HCT116 (cell line): Measurements from ENCODE around the gene TMEM164. TPM values are rescaled to one million over a fixed set of nuclear protein-coding genes. Genes with fewer than 3 reads are reported as not detected.
"Not testable (repeated sequence)": the region's sequence is repeated elsewhere in the genome, so short reads cannot be mapped to it uniquely, and the experiment has no call there.

Experiments used
- ATAC-seq: fragments of 200-7000 bp; cut with Tn5 transposase; 2 replicates; pipeline ENCODE4 v1.9.1; 2020; ENCODE audit warnings: mild to moderate bottlenecking, moderate library complexity
- BruUV-seq: library from RNA; stranded (reverse); fragments of 400-500 nt; replicated peaks from 2 replicates; lab custom pipeline; 2021; lab: Mats Ljungman, UMichigan
- CTCF ChIA-PET: fragments of 300-600 bp; sonication (Branson Sonifier 250); formaldehyde crosslinking; loops from one replicate; lab custom pipeline; 2021; ENCODE audit warnings: antibody characterized with exemption; lab: Charles Lee
- POLR2A ChIA-PET: fragments of 300-600, 350-600 bp; sonication (Branson Sonifier 250); formaldehyde crosslinking; loops from one replicate; lab custom pipeline; 2021; ENCODE audit warnings: antibody characterized with exemption; lab: Charles Lee
- RAD21 ChIA-PET, 2 experiments: fragments of 300-600 bp; sonication (Branson Sonifier 250); formaldehyde crosslinking; loops; one replicate each; lab custom pipeline; 2023; ENCODE audit warnings: low total read pairs in 2 of 2; ENCODE audit not compliant: uncharacterized antibody in 2 of 2, unreplicated experiment in 2 of 2, low non-redundant PET in 1 of 2; lab: Charles Lee
- DNase-seq: peaks from one replicate; pipeline ENCODE4 v3.0.0-alpha.2; 2010; ENCODE audit warnings: low read depth, low spot score
- H2AFZ ChIP-seq: fragments of 200-600 bp; shearing (Covaris generic), sonication (generic); 2 replicates; pipeline ENCODE4 v1.6.1; 2017; ENCODE audit warnings: low read depth, mixed run types, mixed read lengths, antibody characterized with exemption, low read length; ENCODE audit not compliant: poor library complexity, severe bottlenecking
- H3K27ac ChIP-seq: 2 replicates; pipeline ENCODE4 v1.5.1; 2012; ENCODE audit warnings: low read depth, low read length
- H3K27me3 ChIP-seq: fragments of 200-600 bp; sonication (generic); 2 replicates; pipeline ENCODE4 v1.6.1; 2016; ENCODE audit warnings: mixed run types, low read length, mixed read lengths; ENCODE audit not compliant: insufficient read depth
- H3K36me3 ChIP-seq, 2 experiments: fragments of 200-500 bp in 1 of 2; fragments of 200-600 bp in 1 of 2; sonication (Bioruptor generic) in 1 of 2; sonication (generic) in 1 of 2; 2 replicates each; pipeline versions ENCODE4 v1.5.1 to v1.6.1; 2014 to 2016; ENCODE audit warnings: low read length in 2 of 2, inconsistent platforms in 1 of 2, mixed read lengths in 1 of 2, mixed run types in 1 of 2; ENCODE audit not compliant: insufficient read depth in 2 of 2, control insufficient read depth in 1 of 2
- H3K4me1 ChIP-seq, 2 experiments: fragments of 200-600 bp in 1 of 2; sonication (generic) in 1 of 2; 2 replicates each; pipeline versions ENCODE4 v1.5.1 to v1.6.1; 2012 to 2017; ENCODE audit warnings: low read length in 2 of 2, inconsistent platforms in 1 of 2, mild to moderate bottlenecking in 1 of 2, mixed read lengths in 1 of 2, mixed run types in 1 of 2, moderate library complexity in 1 of 2; ENCODE audit not compliant: insufficient read depth in 2 of 2, control insufficient read depth in 1 of 2
- H3K4me2 ChIP-seq: fragments of 200-600 bp; sonication (generic); 2 replicates; pipeline ENCODE4 v1.6.1; 2017; ENCODE audit warnings: mixed run types, low read length, mixed read lengths
- H3K4me3 ChIP-seq, 2 experiments: fragments of 200-600 bp in 1 of 2; sonication (generic) in 1 of 2; replicated peaks in 1 of 2; 2 replicates each; pipeline ENCODE4 v1.5.1; 2011 to 2016; ENCODE audit warnings: low read length in 2 of 2, control low read depth in 1 of 2, low read depth in 1 of 2, mild to moderate bottlenecking in 1 of 2, mixed read lengths in 1 of 2, mixed run types in 1 of 2
- H3K79me2 ChIP-seq: fragments of 200-600 bp; sonication (generic); 2 replicates; pipeline ENCODE4 v1.6.1; 2017; ENCODE audit warnings: mild to moderate bottlenecking, mixed run types, low read length, moderate library complexity, mixed read lengths; ENCODE audit not compliant: insufficient read depth
- H3K9ac ChIP-seq: fragments of 200-600 bp; sonication (generic); 2 replicates; pipeline ENCODE4 v1.6.1; 2016; ENCODE audit warnings: low read length, mixed read lengths
- H3K9me2 ChIP-seq: fragments of 200-600 bp; sonication (generic), shearing (Covaris generic); 2 replicates; pipeline ENCODE4 v1.6.1; 2017; ENCODE audit warnings: mixed run types, mild to moderate bottlenecking, moderate library complexity; ENCODE audit not compliant: insufficient read depth
- H3K9me3 ChIP-seq, 2 experiments: fragments of 200-500 bp in 1 of 2; fragments of 200-600 bp in 1 of 2; sonication (Bioruptor generic) in 1 of 2; sonication (generic) in 1 of 2; 2 replicates each; pipeline ENCODE4 v1.6.1; 2014 to 2017; ENCODE audit warnings: low read length in 2 of 2, mixed read lengths in 2 of 2, inconsistent platforms in 1 of 2, low read depth in 1 of 2, mild to moderate bottlenecking in 1 of 2, mixed run types in 1 of 2, moderate library complexity in 1 of 2; ENCODE audit not compliant: control insufficient read depth in 1 of 2, insufficient read depth in 1 of 2
- H4K20me1 ChIP-seq: fragments of 200-600 bp; sonication (generic), shearing (Covaris generic); 2 replicates; pipeline ENCODE4 v1.6.1; 2017; ENCODE audit warnings: mixed run types, mild to moderate bottlenecking, moderate library complexity; ENCODE audit not compliant: insufficient read depth
- ATF3 ChIP-seq: IDR thresholded peaks from 2 replicates; pipeline ENCODE4 v1.6.1; 2012
- CEBPB ChIP-seq: IDR thresholded peaks from 2 replicates; pipeline ENCODE4 v1.6.1; 2012; ENCODE audit warnings: low read depth
- ELF1 ChIP-seq: IDR thresholded peaks from 2 replicates; pipeline ENCODE4 v1.6.1; 2012; ENCODE audit warnings: low read depth, borderline replicate concordance
- FOSL1 ChIP-seq: IDR thresholded peaks from 2 replicates; pipeline ENCODE4 v1.6.1; 2012; ENCODE audit warnings: low read depth
- POLR2A ChIP-seq: IDR thresholded peaks from 2 replicates; pipeline ENCODE4 v1.7.0; 2011; ENCODE audit warnings: borderline replicate concordance; ENCODE audit not compliant: insufficient read depth, insufficient read length; ENCODE audit errors: extremely low read depth
- POLR2AphosphoS5 ChIP-seq: IDR thresholded peaks from 2 replicates; pipeline ENCODE4 v1.6.1; 2011; ENCODE audit warnings: mild to moderate bottlenecking, low read depth, low read length, moderate library complexity
- SIN3A ChIP-seq: IDR thresholded peaks from 2 replicates; pipeline ENCODE4 v1.6.1; 2012; ENCODE audit warnings: low read depth
- ZFX ChIP-seq: fragments of 450-650 bp; IDR thresholded peaks from 2 replicates; pipeline ENCODE4 v1.6.1; 2017
- intact Hi-C: fragments of 100-400 bp; cut with micrococcal nuclease; formaldehyde crosslinking; loops from 2 replicates; pipeline ENCODE4 v1.10.0; 2022
- total RNA-seq: library from RNA; stranded (reverse); gene quantifications from one replicate; pipeline ENCODE4 v1.2.1, GENCODE V29; 2021; ENCODE audit not compliant: unreplicated experiment
- TF ChIP-seq, protein P1 (sequence below), 3 experiments: fragments of 200-600 bp in 1 of 3; sonication (generic) in 1 of 3; IDR thresholded peaks in 2 of 3; conservative IDR thresholded peaks in 1 of 3; 2 replicates each; pipeline ENCODE4 v1.5.1; 2012 to 2017; ENCODE audit warnings: low read depth in 2 of 3, low read length in 2 of 3, antibody characterized with exemption in 1 of 3, borderline replicate concordance in 1 of 3, control low read depth in 1 of 3, mild to moderate bottlenecking in 1 of 3, mixed read lengths in 1 of 3, mixed run types in 1 of 3, moderate library complexity in 1 of 3; ENCODE audit not compliant: insufficient read depth in 1 of 3

The TMEM164 gene
- total RNA-seq, 1 experiment from 2014 or later, result 18.7 TPM

- Histone ChIP-seq H3K4me2 (no peak overlapping the region), H4K20me1 (no peaks in the 10 kb centered on the region), H3K36me3 (no peaks in the 10 kb centered on the region), H3K9me3 (no peaks in the 10 kb centered on the region), H3K9ac (no peak overlapping the region), H3K79me2 (no peaks in the 10 kb centered on the region), H3K9me2 (no peaks in the 10 kb centered on the region), H3K4me1 (no peaks in the 10 kb centered on the region), H2AFZ (no peak overlapping the region), H3K27ac (no peak overlapping the region), H3K4me3 (no peak overlapping the region), H3K27me3 (no peaks in the 10 kb centered on the region)
- intact Hi-C loops, result no loop called here
- TF ChIP-seq FOSL1 (no peak), CEBPB (no peak), ELF1 (no peak), POLR2AphosphoS5 (no peak), ZFX (no peak)
- TF ChIP-seq, protein P1, sequence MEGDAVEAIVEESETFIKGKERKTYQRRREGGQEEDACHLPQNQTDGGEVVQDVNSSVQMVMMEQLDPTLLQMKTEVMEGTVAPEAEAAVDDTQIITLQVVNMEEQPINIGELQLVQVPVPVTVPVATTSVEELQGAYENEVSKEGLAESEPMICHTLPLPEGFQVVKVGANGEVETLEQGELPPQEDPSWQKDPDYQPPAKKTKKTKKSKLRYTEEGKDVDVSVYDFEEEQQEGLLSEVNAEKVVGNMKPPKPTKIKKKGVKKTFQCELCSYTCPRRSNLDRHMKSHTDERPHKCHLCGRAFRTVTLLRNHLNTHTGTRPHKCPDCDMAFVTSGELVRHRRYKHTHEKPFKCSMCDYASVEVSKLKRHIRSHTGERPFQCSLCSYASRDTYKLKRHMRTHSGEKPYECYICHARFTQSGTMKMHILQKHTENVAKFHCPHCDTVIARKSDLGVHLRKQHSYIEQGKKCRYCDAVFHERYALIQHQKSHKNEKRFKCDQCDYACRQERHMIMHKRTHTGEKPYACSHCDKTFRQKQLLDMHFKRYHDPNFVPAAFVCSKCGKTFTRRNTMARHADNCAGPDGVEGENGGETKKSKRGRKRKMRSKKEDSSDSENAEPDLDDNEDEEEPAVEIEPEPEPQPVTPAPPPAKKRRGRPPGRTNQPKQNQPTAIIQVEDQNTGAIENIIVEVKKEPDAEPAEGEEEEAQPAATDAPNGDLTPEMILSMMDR (IDR thresholded peaks at IDR 0.05 in 2 of 3, conservative IDR thresholded peaks at IDR 0.05 in 1 of 3; ENCODE audit: borderline replicate concordance in 1 of 3, insufficient read depth in 1 of 3, low read depth in 2 of 3, low read length in 2 of 3), result no peak
- CTCF ChIA-PET, result no interaction called here
- POLR2A ChIA-PET, result no interaction called here
- RAD21 ChIA-PET, result no interaction called here
- DNase-seq (no peak), ATAC-seq (no peak)
- no TSS peak for BruUV-seq
Measured at GRCh38 chrX:109966246-109966645, 36.7 kb upstream of the TMEM164 start.

DNA sequence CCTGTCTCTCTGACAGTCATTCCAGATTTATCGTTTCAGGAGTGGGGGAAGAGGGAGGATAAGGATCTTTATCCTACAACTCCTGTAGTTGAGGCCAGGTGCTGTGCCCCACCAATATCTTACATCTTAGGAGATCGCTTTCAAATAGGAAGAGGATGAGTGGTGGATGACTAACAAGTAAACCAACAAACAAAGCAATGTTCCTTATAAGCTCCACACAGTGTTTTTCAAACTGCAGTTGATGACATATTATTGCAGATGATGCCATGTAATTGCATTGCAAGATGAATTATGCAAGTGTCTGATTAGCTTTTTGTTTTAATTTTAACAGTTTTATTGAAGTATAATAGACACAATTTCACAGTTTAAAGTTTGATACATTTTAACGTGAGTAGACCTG is 35.8 kb upstream of the TMEM164 start:
- Histone ChIP-seq H3K4me1 (no peaks in the 10 kb centered on the region), H3K4me3 (no peak overlapping the region), H4K20me1 (no peaks in the 10 kb centered on the region), H3K36me3 (no peaks in the 10 kb centered on the region), H3K79me2 (no peaks in the 10 kb centered on the region), H3K9me3 (no peaks in the 10 kb centered on the region), H3K27me3 (no peaks in the 10 kb centered on the region), H3K9ac (no peak overlapping the region), H2AFZ (no peak overlapping the region), H3K9me2 (no peaks in the 10 kb centered on the region), H3K27ac (no peak overlapping the region), H3K4me2 (no peak overlapping the region)
- POLR2A ChIA-PET, result no interaction called here
- DNase-seq, result no peak
- TF ChIP-seq, protein P1 (IDR thresholded peaks at IDR 0.05 in 2 of 3, conservative IDR thresholded peaks at IDR 0.05 in 1 of 3; ENCODE audit: borderline replicate concordance in 1 of 3, insufficient read depth in 1 of 3, low read depth in 2 of 3, low read length in 2 of 3), result no peak
- TF ChIP-seq POLR2A (no peak), SIN3A (no peak), POLR2AphosphoS5 (no peak), ATF3 (no peak)
- CTCF ChIA-PET, result no interaction called here
- no TSS peak for BruUV-seq
- intact Hi-C loops, result no loop called here
- RAD21 ChIA-PET, result no interaction called here
- ATAC-seq, result no peak

- BruUV-seq, POLR2A ChIA-PET, CTCF ChIA-PET: not testable (repeated sequence)
Measured at GRCh38 chrX:109970841-109971240, 32.1 kb upstream of the TMEM164 start.

More at GRCh38 chrX:109970841-109971240, 32.1 kb upstream of the TMEM164 start:
- H3K9me2 ChIP-seq, H3K27me3 ChIP-seq, DNase-seq, H3K36me3 ChIP-seq, H3K9me3 ChIP-seq, H3K27ac ChIP-seq, H3K79me2 ChIP-seq, H3K4me2 ChIP-seq, H3K4me1 ChIP-seq, H3K9ac ChIP-seq, intact Hi-C loops, RAD21 ChIA-PET, H4K20me1 ChIP-seq, H3K4me3 ChIP-seq, ATAC-seq, H2AFZ ChIP-seq: not testable (repeated sequence)
